HepG2 (cell line): Measurements from ENCODE around the gene TXNRD1.

Experiments used
- EZH2 ChIP-seq: conservative IDR thresholded peaks from 2 replicates; pipeline ENCODE4 v1.6.1; 2012; ENCODE audit warnings: mild to moderate bottlenecking, low read depth, low read length, moderate library complexity
- POLR2A ChIP-seq, 2 experiments: IDR thresholded peaks; 2 replicates each; pipeline ENCODE4 v1.6.1; 2011; ENCODE audit warnings: low read depth in 2 of 2, low read length in 2 of 2, mild to moderate bottlenecking in 1 of 2, moderate library complexity in 1 of 2; ENCODE audit not compliant: insufficient read depth in 1 of 2
- SAFB2 ChIP-seq: sonication (generic); formaldehyde crosslinking; IDR thresholded peaks from 2 replicates; pipeline ENCODE4 v1.5.1; 2020; ENCODE audit warnings: missing genetic modification reagents, low read depth, mild to moderate bottlenecking, borderline replicate concordance

DNA sequence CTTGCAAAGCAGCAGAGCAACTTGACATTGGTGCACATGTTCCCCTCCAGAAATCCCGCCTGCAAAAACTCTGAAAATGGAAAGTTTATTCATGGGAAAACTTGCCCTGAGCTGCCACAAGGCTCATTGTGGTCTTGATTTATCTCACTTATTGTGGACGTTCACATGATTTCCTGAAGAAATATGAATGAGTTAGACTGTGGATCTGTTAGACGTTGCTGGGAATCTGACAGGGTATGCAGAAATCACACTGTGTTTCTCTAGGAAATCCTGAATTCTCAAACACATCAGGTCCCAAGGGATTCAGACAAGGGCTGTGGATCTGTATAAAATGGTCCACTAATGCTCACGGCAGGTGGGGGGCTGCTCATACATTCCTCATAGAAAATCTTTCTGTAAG is 160.2 kb downstream of the TXNRD1 start:
- TF ChIP-seq SAFB2 (no peak), EZH2 (no peak), POLR2A (IDR thresholded peaks at IDR 0.05; ENCODE audit: insufficient read depth in 1 of 2, low read depth in 2 of 2, low read length in 2 of 2) (no peak)
